Measurements from ENCODE around the gene S100PBP.

The S100PBP gene

DNA sequence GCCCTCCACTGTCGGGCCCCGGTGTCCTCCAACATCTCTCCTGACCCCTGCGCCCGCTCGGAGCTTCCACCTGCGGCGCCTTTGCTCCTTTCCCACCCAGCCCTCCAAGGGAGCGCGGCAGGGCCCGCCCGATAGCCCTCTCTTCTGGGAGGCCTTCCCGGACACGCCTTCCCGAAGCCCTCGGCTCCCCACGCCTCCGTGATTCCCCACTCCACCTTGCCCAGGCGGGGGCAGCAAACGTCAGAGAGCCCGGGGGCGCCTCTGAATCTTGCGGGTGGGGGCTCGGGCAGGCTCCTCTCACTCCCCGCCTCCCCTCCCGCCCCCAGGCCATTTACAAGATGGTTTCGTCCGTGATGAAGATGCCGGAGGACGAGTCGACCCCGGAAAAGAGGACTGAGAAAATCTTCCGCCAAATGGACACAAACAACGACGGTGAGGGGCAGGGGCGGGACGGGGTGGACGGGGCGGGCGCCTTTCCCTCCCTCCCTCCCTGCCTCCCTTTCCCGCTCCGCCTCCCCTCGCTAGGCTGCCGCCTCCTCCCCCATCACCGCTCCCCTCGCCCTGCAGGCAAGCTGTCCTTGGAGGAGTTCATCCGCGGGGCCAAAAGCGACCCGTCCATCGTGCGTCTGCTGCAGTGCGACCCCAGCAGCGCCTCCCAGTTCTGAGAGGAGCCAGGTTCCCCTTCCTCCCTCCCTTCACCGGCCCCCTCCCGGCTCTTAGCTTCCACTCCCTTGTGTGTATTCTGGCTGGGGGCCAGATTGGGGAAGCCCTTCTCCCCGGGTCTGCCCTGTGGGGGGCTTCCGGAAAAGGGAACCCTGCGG is 76.0 kb downstream of the S100PBP start:
- no peak overlapping the region for H3K4me3 ChIP-seq (ENCODE audit: low read depth, low read length)
- TF ChIP-seq, protein P1, sequence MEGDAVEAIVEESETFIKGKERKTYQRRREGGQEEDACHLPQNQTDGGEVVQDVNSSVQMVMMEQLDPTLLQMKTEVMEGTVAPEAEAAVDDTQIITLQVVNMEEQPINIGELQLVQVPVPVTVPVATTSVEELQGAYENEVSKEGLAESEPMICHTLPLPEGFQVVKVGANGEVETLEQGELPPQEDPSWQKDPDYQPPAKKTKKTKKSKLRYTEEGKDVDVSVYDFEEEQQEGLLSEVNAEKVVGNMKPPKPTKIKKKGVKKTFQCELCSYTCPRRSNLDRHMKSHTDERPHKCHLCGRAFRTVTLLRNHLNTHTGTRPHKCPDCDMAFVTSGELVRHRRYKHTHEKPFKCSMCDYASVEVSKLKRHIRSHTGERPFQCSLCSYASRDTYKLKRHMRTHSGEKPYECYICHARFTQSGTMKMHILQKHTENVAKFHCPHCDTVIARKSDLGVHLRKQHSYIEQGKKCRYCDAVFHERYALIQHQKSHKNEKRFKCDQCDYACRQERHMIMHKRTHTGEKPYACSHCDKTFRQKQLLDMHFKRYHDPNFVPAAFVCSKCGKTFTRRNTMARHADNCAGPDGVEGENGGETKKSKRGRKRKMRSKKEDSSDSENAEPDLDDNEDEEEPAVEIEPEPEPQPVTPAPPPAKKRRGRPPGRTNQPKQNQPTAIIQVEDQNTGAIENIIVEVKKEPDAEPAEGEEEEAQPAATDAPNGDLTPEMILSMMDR (IDR thresholded peaks at IDR 0.05; ENCODE audit: low read depth, low read length, missing control alignments), result no peak
- no peak for DNase-seq (ENCODE audit: low read depth)

- H3K4me3 ChIP-seq (ENCODE audit: low read depth, low read length), result no peak overlapping the region
- TF ChIP-seq, protein P1 (IDR thresholded peaks at IDR 0.05; ENCODE audit: low read depth, low read length, missing control alignments), result no peak
- no peak for DNase-seq (ENCODE audit: low read depth)
Observed at GRCh38 chr1:32894019-32894600, 76.7 kb downstream of the S100PBP start.

DNA sequence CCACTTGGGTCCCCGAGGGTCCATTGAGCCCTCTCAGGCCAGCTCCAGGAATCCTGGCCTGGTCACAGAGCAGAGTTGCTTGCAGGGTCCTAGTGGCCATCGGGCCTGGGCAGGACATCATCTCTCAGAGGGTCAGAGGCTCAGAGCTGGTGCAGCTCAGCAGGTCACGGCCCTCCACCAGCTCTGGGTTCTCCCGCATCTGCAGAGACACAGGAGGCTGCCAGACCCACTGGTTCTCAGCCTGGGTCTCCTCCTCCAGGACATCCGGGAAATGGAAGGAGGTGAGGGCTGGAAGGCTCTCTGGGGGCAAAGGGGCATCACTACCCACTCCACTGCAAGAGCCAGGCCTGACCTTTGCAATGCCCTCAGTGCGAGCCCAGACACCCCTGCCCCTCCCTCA is 77.2 kb downstream of the S100PBP start:
- no peak overlapping the region for H3K4me3 ChIP-seq (ENCODE audit: low read depth, low read length)
- no peak for DNase-seq (ENCODE audit: low read depth)
- TF ChIP-seq, protein P1 (IDR thresholded peaks at IDR 0.05; ENCODE audit: low read depth, low read length, missing control alignments), result no peak

- no peak for DNase-seq (ENCODE audit: low read depth)
- H3K4me3 ChIP-seq (ENCODE audit: low read depth, low read length), result no peak overlapping the region
- TF ChIP-seq, protein P1 (IDR thresholded peaks at IDR 0.05; ENCODE audit: low read depth, low read length, missing control alignments), result no peak
Observed at GRCh38 chr1:32895325-32896215, 78.1 kb downstream of the S100PBP start.

DNA sequence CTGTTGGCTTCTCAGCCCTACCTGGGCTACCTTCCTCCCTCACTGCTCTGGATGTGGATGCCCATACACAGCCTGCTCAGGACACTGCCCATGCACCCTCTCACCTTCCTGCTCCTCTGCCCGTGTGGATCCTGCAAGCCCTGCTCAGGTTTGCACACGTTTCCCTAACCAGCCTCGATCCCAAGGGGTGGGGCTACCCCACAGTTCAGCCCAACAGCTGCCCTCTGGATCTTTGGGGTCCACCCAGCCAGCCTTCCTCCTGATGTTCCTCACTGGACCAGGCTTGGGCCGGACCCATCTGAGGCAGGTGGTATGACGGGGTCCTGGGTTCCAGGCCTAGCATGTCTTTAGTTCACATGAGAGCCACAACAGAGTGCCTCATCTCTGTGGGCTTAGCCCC is 79.0 kb downstream of the S100PBP start:
- DNase-seq (ENCODE audit: low read depth), result no peak
- TF ChIP-seq, protein P1 (IDR thresholded peaks at IDR 0.05; ENCODE audit: low read depth, low read length, missing control alignments), result no peak
- no peak overlapping the region for H3K4me3 ChIP-seq (ENCODE audit: low read depth, low read length)

DNA sequence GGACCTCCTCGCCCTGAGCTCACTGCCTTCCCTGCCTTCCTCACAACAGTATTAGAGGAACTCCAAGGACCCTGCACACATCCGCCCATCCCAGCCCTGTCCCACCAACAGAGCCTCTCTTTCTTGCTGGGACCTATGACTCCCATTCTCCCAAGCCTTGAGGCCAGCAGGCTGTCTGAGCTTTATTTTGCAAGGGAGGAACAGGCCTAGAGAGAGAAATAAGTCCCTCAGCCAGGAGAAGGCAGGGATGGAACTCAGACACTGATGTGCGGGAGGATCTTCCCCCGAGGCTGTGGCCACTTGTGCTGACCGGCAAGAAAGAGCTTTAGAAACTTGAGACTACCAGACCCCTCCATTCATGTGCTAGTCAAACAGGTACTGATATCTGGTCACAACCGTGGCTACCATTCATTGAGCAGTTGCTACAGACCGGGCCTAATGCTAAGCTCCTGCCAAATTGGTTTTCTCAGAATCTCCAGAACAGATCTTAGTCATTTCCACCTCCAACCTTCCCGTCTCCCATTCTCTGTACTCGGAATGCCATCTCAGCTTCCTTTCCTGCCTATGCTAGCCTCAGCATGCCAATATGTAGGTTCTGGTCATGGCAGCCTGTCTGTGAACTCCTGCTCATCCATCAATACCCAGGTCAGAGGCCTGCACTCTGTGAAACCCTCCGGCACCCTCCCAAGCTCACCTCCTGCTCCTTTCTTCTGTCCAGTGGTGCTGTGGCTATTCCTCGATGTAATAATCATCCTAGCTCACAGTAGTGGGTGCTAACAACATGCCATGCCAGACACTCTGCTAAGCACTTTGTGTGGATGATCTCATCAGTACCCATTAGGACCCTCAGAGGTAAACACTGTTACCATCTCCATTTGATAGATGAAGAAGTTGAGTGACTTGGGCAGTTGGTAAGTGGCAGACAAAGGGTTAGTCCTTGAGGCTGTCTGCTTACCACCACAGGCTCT is 79.9 kb downstream of the S100PBP start:
- DNase-seq (ENCODE audit: low read depth), result no peak
- H3K4me3 ChIP-seq (ENCODE audit: low read depth, low read length), result no peak overlapping the region
- TF ChIP-seq, protein P1 (IDR thresholded peaks at IDR 0.05; ENCODE audit: low read depth, low read length, missing control alignments), result no peak

Measured in GM12864 (cell line).